Measurements from ENCODE around the gene IFIT5.
"Not testable (repeated sequence)": the region's sequence is repeated elsewhere in the genome, so short reads cannot be mapped to it uniquely, and the experiment has no call there.

The IFIT5 gene, protein sequence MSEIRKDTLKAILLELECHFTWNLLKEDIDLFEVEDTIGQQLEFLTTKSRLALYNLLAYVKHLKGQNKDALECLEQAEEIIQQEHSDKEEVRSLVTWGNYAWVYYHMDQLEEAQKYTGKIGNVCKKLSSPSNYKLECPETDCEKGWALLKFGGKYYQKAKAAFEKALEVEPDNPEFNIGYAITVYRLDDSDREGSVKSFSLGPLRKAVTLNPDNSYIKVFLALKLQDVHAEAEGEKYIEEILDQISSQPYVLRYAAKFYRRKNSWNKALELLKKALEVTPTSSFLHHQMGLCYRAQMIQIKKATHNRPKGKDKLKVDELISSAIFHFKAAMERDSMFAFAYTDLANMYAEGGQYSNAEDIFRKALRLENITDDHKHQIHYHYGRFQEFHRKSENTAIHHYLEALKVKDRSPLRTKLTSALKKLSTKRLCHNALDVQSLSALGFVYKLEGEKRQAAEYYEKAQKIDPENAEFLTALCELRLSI

DNA sequence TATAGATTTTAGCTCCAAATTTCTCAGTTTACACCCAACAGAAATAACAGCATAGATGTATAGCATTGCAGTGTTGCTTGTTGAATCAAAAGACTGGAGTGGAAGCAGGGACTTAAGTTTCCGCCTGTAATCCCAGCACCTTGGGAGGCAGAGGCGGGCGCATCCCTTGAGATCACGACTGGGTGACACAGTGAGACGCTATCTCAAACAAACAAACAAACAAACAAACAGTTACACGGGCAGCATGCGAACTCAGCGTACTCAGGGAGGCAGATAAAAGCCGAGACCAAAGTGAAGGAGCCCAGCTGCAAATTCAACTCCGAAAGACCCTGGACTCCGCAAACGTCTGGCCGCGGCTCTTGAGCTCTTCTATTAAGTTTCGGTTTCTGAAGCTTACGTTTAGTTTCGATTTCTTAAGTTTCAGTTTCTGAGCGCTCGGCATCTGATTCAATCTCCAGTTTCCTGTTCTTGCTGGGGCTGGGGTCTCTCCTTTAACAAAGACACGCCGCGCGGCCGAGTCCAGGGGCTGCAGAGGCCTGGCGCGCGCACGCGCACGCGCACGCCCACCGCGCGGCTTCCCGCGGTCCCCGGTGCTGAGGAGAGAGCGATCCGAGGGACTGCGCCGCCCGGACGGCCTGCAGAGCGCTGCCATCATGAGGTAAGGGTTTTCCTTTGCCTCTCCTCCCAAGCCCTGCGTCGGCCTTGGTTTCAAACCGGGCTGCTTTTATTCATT lies at the start of gene IFIT5:
TSS of gene IFIT5 (plus strand) at position 423 of the 733 bp plus-strand sequence. CDS start at position 654, 231 bp downstream.
- peak; percentile 56 for DNase-seq

DNA sequence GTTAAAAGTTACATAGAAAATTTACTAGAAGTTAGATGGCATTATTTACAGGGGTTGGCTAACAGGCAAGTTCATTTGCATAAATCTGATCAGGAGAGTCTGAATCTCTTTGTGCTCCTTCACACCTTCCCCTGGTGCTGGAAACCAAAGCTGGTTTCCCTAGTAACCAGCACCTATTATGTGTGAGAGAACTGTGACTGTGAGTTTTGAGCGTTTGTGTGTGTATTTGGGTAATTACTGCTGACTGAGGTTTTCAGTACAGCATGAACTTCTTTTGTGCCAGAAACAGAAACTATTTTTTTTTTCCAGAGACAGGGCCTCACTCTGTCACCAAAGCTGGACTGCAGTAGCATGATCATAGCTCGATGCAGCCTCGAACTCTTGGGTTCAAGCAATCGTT lies 46.8 kb upstream of the IFIT5 start:
- peak; percentile 32 for DNase-seq

DNA sequence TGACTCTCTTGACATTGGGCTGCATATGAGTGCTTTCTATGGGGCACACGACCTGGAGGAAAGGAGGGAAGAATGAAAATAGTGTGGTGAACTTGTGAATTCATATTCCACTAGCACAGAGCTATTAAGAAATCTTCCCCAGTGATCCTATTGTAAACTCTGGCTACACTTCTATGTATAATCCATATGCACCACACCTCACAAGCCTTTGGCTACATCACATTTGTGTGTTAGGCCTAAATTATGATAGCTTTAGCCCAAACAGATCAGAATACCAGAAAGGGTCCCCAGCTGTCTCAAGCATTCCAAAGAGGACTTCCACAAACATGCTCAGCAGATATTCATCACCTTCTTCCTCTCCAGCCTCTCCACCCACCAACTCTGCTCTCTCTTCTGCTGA lies 46.2 kb upstream of the IFIT5 start:
- no peak for DNase-seq

DNA sequence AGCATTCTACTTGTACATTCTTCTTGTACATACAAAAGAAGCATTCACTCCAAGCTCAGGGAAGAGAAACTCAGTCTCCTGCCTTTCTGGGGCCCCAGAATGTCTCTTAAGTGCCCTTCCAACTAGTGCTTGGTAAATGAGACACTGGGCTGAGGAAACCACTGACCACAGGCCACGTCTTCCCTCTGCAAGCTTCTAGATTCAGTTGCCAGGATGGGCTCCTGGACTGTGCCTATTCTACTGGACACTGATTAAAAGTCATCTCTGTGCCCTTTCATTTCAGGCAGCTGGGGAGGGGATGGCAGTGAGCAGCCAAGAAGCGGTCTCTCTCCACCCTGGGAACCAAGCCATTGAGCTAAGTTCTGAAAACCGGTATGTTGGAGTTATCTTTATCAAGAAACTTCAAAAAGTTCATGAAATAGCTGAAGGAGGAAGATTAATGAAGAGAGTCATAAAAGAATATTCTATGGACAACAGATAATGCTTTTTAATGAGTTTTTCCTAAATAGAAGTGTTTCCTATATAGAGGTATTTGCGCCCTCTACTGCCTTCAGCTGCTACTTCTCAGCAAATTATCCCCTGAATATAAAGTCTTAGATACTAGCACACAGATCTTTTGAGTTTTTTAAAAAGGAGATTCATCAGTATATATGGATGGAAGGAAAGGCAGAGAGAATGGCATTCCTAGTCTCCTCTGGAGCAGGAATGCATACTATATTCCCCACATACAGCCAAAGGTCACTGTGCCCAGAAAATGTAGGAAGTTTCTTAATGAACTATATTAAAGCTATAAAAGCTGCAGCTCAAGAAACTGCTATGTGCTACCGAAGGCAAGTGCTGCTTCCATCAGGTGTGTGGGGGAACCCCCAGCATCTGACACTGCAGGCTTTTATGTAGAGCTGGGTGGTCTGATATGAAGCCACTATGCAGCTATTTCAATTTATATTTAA lies 44.9 kb upstream of the IFIT5 start:
- peak; percentile 8 for DNase-seq

DNA sequence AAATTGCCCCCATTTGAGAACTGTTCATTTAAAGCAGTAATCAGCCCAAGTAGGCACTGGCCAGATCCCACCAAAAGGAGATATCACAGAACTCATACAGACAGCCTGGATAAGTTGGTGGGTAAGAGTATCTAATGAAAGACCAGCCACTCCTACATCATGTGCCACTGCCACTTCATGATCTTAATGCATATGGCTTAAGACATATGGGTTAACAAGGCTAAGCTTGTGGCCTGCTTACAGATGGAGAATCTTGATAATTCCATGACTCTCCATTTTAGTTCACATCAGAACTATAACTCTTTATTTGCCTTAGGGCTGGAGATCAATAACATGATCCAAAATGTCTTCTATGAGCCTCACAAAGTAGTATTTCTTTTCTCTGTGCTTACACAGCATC lies 43.3 kb upstream of the IFIT5 start:
- DNase-seq: no peak

DNA sequence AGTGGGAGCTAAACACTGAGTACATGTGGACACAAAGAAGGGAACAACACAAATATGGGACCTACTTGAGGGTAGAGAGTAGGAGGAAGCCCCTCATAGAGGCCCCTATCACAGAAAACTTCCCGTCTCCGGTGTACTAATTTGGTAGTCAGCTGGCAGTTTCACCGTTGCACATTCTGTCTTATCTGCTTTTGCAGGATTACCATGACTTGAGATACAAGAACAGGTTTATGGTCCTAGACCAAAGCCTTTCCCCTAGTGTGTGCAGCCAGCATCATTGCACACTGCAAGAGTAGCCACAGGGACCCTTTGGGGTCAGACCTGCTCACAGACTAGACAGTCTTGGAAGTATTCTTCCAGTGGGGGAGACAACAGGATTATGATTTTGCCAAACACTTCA lies 42.4 kb upstream of the IFIT5 start:
- no peak for DNase-seq

DNA sequence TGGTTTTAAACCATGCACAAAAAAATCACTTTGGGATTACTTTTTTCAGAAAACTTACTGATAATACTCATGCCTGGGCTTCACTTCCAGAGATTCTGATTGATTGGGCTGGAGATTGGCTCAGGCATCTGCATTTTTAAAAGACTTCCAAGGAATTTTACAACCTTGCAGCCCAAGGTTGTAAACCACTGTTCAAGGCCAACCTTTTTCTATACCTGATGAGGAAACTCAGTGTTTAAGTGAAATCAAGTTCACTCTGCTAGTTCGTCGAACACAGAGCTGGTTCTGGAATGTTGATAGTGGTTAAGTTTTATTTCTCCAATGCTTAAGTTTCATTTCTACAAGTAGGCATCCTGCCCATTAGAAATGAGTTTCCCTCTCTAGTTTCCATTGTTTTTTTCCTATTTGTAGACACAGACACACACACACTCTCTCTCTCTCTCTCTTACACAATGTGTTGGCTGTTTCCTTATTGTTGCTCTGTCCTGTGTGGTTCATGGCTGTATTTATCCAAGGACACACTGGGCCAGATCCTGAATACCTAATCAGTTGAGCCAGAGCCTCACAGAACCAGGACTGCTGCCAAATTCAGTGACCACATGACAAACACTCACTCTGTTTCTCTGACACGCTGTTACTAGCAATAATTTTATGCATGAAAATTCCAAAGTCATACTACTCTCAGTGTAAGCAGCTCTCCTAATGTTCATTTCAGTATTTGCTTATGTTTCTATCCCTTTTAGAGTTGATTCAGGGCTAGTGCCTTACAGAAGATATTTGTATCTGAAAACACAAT lies 40.3 kb upstream of the IFIT5 start:
- DNase-seq: no peak

DNA sequence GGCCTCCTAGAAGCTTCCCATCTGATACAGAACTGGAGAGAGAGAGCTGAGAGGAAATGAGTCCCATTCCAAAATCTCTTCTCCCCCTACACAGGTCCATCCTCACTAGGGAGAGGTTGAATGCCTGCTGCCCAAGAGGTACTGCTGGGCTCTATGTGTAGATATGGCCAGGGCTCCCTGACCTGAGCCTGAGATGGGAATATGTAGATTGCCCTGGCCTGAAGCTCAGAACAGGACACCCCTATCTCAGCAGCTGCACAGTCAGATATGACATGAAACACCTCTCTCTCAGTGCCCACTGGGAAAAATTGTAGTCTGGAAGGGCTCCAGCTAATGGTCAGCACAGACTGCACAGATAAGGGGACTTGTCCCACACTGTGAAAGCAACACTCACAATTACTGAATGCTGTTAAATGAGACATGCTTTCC lies 39.6 kb upstream of the IFIT5 start:
- no peak for DNase-seq

DNA sequence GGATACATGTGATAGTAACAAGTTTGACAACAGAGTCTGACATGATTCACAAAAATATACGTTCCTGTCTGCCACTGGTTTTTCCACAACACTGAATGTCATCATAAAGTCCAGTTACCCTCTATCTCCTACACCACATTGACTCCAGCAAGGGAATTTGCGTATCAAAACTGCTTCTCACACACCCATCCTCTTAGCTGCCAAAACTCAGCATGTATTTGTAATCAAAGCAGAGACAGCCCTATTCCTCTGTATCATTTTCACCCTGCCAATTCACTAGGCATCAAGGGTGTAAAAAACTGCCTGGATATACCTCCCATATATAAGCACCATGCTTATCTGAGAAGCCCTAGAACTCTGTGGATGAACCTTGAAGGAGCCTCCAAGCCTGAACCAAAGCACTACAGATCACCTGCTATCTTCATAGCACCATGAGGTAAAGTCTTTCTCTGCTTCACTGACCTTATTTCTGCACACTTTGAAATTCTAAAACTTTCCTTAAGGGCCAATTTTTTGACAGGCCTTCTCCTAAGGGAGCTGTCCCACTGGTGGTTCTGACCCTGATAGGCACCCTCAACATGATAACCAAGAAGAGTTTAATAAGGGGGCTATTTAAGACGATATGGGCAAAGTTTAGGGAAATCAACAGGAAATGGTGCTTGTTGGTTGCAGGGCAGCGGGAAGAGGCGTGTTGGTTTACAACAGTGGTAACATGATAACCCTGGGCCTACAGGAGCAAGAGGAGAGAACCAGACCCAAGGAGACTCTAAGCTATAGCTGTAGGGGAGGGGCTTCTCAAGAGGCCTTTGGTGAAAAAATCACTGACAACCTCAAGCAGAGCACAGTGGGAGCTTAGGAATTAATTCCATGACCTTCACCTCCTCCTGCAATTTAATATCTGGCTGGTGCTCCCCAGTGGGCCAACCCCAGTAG lies 36.4 kb upstream of the IFIT5 start, which contains the start of gene IFIT1B:
TSS of gene IFIT1B (plus strand) at position 352 of the 933 bp plus-strand sequence. CDS start at position 432, 80 bp downstream.
- DNase-seq: no peak

DNA sequence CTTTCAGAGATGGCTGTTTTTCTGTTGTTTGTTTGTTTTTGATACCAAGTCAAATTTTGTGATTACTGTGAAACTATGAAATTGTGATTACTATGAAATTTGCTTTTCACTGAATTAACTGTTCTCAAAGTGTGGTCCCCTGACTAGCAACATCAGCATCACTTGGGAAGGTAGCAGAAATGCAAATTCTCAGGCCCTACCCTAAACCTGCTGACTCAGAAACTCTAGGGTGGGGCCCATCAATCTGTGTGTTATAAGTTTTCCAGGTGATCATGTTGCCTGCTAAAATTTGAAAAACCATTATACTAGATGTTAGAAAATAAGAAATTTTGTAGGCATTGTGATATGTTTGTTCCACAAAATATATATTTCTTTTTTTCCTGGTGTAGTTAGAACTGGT lies 35.3 kb upstream of the IFIT5 start:
- DNase-seq: no peak

DNA sequence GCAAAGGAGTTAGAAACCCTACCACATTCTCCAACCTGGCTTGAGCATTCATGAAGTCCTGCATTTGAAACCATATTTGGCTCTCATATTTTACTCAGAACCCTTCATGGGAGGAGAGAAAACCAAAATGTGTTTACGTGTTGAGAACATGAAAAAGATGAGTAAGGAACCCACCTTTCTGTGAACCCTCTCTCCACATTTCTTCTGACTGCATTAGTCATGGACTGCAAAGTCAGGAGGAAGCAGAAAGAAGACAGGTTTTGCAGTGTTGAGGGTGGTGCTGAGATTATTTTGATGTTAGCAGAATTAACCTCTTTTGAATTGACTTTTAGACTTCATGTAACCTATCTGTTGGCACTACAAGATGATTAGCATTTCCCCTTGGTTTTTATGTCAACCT lies 31.6 kb upstream of the IFIT5 start:
- DNase-seq: no peak

DNA sequence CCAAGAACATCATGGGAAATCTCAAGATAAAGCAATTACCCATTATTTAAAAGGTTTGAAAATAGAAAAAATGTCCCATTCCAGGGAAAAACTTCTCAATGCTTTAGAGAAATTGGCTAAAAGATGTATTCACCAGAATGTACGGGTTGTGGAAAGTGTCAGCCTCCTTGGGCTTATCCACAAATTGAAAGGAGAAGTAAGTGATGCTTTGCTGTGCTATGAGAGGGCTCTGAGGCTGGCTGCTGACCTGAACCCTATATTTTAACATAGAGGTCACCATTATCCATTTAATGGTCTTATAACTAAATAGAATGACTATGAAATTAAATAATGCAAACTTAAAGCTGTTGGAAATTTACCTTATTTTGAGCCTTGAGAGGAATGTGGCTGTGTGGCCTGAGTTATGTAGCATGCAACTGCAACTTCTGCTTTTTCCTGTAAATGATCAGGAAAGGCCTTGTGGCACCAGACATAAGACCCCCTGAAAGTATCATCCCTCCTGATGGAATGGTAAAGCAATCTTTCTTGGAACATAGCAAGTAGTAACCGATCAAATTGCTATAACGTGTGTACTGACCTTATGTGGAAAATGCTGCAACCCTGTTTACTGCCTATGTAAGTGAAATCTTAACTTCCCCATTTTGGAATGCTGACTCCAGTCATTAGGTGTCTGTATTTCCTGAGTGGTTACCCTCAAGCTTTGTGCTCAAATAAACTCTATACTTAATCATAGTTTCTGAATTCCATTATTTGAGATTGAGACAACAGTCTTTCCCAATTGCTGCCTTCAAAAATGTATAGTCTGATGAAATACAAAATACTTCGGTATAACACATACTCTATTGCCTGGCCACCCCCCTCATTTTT lies 29.7 kb upstream of the IFIT5 start:
- no peak for DNase-seq

DNA sequence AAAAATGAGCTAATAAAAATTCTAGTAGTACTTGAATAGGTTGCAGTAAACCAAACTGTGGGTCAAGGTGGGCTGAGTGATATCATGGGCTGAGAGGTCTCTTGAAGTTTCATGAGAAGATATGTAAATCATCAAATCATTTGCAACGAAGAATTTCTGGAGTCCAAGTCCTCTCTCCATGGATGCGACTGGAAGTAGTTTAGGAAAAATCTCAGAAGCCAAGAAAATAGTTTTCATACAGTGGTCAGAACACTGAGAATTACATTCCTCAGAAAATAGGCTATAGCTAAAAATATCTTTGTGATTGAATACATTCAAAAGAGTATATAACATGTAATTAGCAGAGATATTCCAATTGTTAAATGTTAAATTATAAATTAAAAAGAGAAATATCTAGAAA lies 25.6 kb upstream of the IFIT5 start:
- DNase-seq: no peak

DNA sequence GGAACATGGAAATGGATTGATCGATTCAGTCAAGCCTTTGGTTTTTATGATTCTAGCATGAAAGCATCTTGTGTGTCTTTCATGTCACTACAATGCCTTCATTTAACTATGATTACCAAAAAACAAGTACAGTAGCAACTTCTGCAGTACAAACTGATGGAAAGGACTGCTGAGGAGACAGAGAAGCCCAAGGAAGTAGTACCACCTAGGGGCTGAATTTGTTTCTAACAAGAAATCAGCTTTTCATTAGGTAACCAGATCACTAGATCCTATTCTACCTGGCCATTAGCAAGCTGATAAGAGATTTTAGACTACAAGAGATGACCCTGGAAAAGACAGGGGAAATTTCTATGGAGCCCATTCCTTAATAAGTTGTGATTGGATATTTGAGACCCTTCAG lies 25.1 kb upstream of the IFIT5 start:
- DNase-seq: peak; percentile 24

DNA sequence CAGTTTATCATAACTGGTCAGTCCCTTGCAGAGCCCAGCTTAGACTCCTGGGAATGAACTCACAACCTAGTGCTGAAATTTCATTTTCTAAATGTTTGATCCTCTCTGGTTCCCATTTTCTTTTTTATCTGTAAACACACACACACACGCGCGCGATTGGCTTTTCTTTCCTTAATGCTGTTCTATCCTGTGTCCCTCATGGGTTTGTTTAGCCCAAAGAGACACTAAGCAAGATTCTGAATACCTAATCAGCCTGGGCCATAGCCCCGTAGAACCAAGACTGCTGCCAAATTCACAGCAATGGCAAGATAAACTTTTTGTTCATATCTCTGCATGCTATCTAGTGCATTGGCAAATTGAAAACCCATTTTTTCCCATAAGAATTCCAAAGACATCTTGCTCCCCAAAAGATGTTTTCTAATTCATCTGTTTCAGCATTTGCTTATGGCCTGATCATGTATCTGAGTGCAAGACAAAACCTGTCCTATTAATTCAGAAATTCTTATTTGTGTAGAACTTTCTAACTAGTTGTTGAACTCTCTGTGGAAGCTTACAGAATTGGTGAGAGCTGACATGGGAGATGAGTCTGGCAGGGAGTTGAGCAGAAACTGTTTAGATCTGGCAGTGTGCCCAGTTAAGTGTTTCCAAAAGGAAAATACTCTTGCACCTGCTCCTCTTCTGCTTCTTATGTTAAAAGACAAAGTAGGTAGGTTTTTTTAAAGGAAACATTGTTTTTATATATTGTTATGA lies 23.7 kb upstream of the IFIT5 start:
- DNase-seq: peak; percentile 75

DNA sequence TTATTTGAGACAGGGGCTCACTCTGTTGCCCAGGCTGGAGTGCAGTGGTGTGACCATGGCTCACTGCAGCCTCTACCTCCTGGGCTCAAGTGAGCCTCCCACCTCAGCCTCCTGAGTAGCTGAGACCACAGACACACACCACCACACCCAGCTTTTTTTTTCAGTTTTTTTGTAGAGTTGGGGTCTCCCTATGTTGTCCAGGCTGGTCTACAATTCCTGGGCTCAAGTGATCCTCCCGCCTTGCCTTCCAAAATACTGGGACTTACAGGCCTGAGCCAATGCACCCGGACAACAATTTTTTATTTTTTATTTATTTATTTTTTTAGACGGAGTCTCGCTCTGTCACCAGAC lies 23.2 kb upstream of the IFIT5 start:
- DNase-seq: not testable (repeated sequence)

DNA sequence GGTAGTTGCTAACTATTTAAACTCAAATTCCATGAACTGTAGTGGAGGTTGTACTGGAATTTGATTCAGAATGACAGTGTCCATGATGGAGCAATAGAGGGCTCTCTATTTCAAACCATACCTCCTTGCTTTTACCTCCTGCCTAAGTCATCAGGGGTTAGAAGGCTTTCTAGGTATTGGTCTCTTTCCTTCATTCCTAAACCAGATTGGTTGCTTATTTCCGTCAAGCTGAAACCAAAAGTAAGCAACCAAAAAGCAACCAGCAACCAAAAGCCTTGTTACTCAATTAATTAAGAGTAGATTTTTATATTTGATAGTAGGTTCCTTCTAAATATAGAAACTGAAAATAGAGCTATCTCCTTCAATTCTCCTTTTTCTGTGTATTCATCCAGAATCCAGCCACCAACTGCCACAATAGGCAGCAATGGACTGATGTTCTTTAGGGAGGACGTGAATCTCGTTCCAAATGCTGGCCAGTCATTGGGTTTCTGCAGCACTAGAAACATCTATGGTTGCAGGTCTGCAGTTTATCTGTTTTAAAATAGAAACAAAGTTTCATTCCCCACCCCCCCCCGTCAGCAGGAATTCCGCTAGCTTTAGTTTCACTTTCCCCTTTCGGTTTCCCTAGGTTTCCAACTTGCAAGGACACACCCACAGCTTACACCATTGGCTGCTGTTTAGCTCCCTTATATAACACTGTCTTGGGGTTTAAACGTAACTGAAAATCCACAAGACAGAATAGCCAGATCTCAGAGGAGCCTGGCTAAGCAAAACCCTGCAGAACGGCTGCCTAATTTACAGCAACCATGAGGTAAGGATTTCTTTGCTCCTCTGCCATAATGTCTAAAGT lies 22.2 kb upstream of the IFIT5 start, which contains the start of gene IFIT1:
TSS of gene IFIT1 (plus strand) at position 717 of the 850 bp plus-strand sequence. CDS start at position 807, 90 bp downstream.
- DNase-seq: peak; percentile 17

DNA sequence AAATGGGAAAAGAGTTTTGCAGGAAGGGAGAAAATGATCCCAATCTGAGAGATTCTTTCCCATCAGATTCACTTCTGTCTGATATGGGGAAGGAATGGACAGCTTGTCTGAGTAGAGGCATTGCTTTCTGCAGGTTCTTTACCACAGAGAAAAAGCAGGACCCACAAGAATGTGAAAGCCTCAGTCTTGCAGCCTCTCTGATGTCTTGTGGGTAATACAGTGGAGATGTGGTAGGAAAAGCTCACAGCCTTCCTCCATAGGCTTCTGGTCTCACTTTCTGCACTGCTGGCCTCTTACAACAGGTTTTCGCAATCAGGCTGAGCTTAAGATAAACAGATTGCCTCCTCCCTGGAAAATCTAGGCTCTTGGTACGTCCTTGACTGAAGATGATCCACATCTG lies 21.4 kb upstream of the IFIT5 start:
- DNase-seq: no peak
